Tibial nerve (tissue), 4 donors: Measurements from ENCODE around the gene FRMD4B. TPM values are rescaled to one million over a fixed set of nuclear protein-coding genes. Genes with fewer than 3 reads are reported as not detected.

Source experiments
- DNase-seq, 2 donors: peaks; one replicate each; pipeline ENCODE4 v3.0.0-alpha.2; 2019; ENCODE audit warnings: low spot score in 2 of 2
- H3K27ac ChIP-seq, 4 donors: fragments of 200-600 bp; sonication (generic) in 3 of 4; one replicate each; pipeline ENCODE4 v1.5.1; 2017 to 2019; ENCODE audit warnings: mild to moderate bottlenecking in 1 of 4
- H3K27me3 ChIP-seq, 2 donors: fragments of 200-600 bp; sonication (generic) in 1 of 2; one replicate each; pipeline versions ENCODE4 v1.5.1 to v1.6.0; 2017 to 2019
- H3K36me3 ChIP-seq, 3 donors: fragments of 200-600 bp; sonication (generic); one replicate each; pipeline ENCODE4 v1.5.1; 2018 to 2019
- H3K4me1 ChIP-seq, 4 donors: fragments of 200-600 bp; sonication (generic) in 3 of 4; one replicate each; pipeline ENCODE4 v1.5.1; 2017 to 2019
- H3K4me3 ChIP-seq, 4 donors: fragments of 200-600 bp; sonication (generic) in 3 of 4; one replicate each; pipeline ENCODE4 v1.5.1; 2017 to 2019; ENCODE audit warnings: mild to moderate bottlenecking in 1 of 4, moderate library complexity in 1 of 4
- H3K9me3 ChIP-seq, 4 donors: fragments of 200-600 bp; sonication (generic) in 3 of 4; one replicate each; pipeline ENCODE4 v1.5.1; 2017 to 2019
- CTCF ChIP-seq, 5 experiments: fragments of 200-600 bp in 3 of 5; fragments of 450-650 bp in 2 of 5; sonication (generic) in 3 of 5; IDR thresholded peaks; one replicate each; pipeline ENCODE4 v1.5.1; 2016 to 2019; ENCODE audit warnings: antibody characterized with exemption in 5 of 5, mild to moderate bottlenecking in 3 of 5, moderate library complexity in 2 of 5
- EP300 ChIP-seq, 2 donors: sonication (generic); formaldehyde crosslinking; IDR thresholded peaks; one replicate each; pipeline ENCODE4 v1.6.1; 2017; ENCODE audit warnings: antibody characterized with exemption in 2 of 2, mild to moderate bottlenecking in 1 of 2
- POLR2A ChIP-seq, 2 donors: fragments of 450-650 bp; IDR thresholded peaks; one replicate each; pipeline ENCODE4 v1.6.1; 2017; ENCODE audit warnings: antibody characterized with exemption in 2 of 2, mild to moderate bottlenecking in 2 of 2, moderate library complexity in 2 of 2
- WGBS, 2 donors: methylation state at CpG; one replicate each; pipeline ENCODE4 v1.1.5; 2018; 5-methylcytosine and 5-hydroxymethylcytosine counted together
- total RNA-seq, 4 donors: library from RNA; depleted of rRNA; stranded (reverse); fragments of >200 nt; gene quantifications; one replicate each; pipeline ENCODE4 v1.1.0, GENCODE V29; 2016

Gene FRMD4B
- total RNA-seq, 4 donors from 2014 or later = 41.7 to 62.1 (median 56.1) TPM

GRCh38 chr3:69144631-69145245 is 241.2 kb downstream of the FRMD4B start:
- H3K4me3 ChIP-seq = no peak overlapping the region
- TF ChIP-seq POLR2A (IDR thresholded peaks at IDR 0.05) (no peak), CTCF (IDR thresholded peaks at IDR 0.05) (no peak), EP300 (IDR thresholded peaks at IDR 0.05) (no peak)
- H3K9me3 ChIP-seq = no peaks in the 10 kb centered on the region
- no peaks in the 10 kb centered on the region for H3K4me1 ChIP-seq
- H3K36me3 ChIP-seq = no peaks in the 10 kb centered on the region
- 73 to 82% methylated on average over 3 of the region's 3 CpGs for WGBS, 2 donors
- DNase-seq = no peak
- H3K27me3 ChIP-seq = no peaks in the 10 kb centered on the region
- no peak overlapping the region for H3K27ac ChIP-seq

- TF ChIP-seq EP300 (IDR thresholded peaks at IDR 0.05) = no peak
- no peak for TF ChIP-seq CTCF (IDR thresholded peaks at IDR 0.05)
- TF ChIP-seq POLR2A (IDR thresholded peaks at IDR 0.05) = no peak
- WGBS, 2 donors = 96% methylated on average over 3 of the region's 3 CpGs
- Histone ChIP-seq H3K4me3 (no peak overlapping the region), H3K27me3 (no peaks in the 10 kb centered on the region), H3K9me3 (no peaks in the 10 kb centered on the region), H3K4me1 (no peaks in the 10 kb centered on the region), H3K36me3 (no peaks in the 10 kb centered on the region), H3K27ac (no peak overlapping the region)
- no peak for DNase-seq
These were observed 242.3 kb downstream of the FRMD4B start for GRCh38 chr3:69143612-69144011.

GRCh38 chr3:69142797-69143454 is 243.0 kb downstream of the FRMD4B start:
- 72 to 82% methylated on average over 4 of the region's 4 CpGs for WGBS, 2 donors
- H3K36me3 ChIP-seq = no peaks in the 10 kb centered on the region
- H3K4me1 ChIP-seq = no peaks in the 10 kb centered on the region
- no peak for DNase-seq
- TF ChIP-seq POLR2A (IDR thresholded peaks at IDR 0.05) = no peak
- no peak for TF ChIP-seq CTCF (IDR thresholded peaks at IDR 0.05)
- TF ChIP-seq EP300 (IDR thresholded peaks at IDR 0.05) = no peak
- no peaks in the 10 kb centered on the region for H3K9me3 ChIP-seq
- no peaks in the 10 kb centered on the region for H3K27me3 ChIP-seq
- H3K4me3 ChIP-seq = no peak overlapping the region
- no peak overlapping the region for H3K27ac ChIP-seq

- no peaks in the 10 kb centered on the region for H3K9me3 ChIP-seq
- no peaks in the 10 kb centered on the region for H3K36me3 ChIP-seq
- no peaks in the 10 kb centered on the region for H3K4me1 ChIP-seq
- TF ChIP-seq CTCF (IDR thresholded peaks at IDR 0.05) = no peak
- TF ChIP-seq POLR2A (IDR thresholded peaks at IDR 0.05) = no peak
- TF ChIP-seq EP300 (IDR thresholded peaks at IDR 0.05) = no peak
- DNase-seq = no peak
- H3K27me3 ChIP-seq = no peaks in the 10 kb centered on the region
- WGBS, 2 donors = 47 to 49% methylated on average over 3 of the region's 3 CpGs
- no peak overlapping the region for H3K4me3 ChIP-seq
- no peak overlapping the region for H3K27ac ChIP-seq
These were observed 243.8 kb downstream of the FRMD4B start for GRCh38 chr3:69142090-69142489.

- no peak for TF ChIP-seq CTCF (IDR thresholded peaks at IDR 0.05)
- no peak for TF ChIP-seq EP300 (IDR thresholded peaks at IDR 0.05)
- no peak for TF ChIP-seq POLR2A (IDR thresholded peaks at IDR 0.05)
- Histone ChIP-seq H3K27me3 (no peaks in the 10 kb centered on the region), H3K9me3 (no peaks in the 10 kb centered on the region), H3K4me1 (no peaks in the 10 kb centered on the region), H3K27ac (no peak overlapping the region), H3K4me3 (no peak overlapping the region), H3K36me3 (no peaks in the 10 kb centered on the region)
- DNase-seq = no peak
These were observed 244.6 kb downstream of the FRMD4B start for GRCh38 chr3:69141313-69141712.
